Neural cell (in vitro differentiated cells): ENCODE results near the gene HES4. TPM values are rescaled to one million over a fixed set of nuclear protein-coding genes. Genes with fewer than 3 reads are reported as not detected.

Experiments used
- H2AFZ ChIP-seq: fragments of 200-600, 300-800 bp; sonication (generic), shearing (Covaris generic); 2 replicates; pipeline ENCODE4 v1.6.0; 2014; ENCODE audit warnings: low read depth, mild to moderate bottlenecking, antibody characterized with exemption, low read length, moderate library complexity
- H3F3A ChIP-seq: fragments of 200-600 bp; shearing (Covaris generic); 2 replicates; pipeline ENCODE4 v1.6.1; 2016; ENCODE audit warnings: mild to moderate bottlenecking, moderate library complexity, mixed read lengths, antibody characterized with exemption, low read length; ENCODE audit not compliant: insufficient read depth, poor library complexity, severe bottlenecking
- H3K27ac ChIP-seq: fragments of 200-600, 300-800 bp; sonication (generic), shearing (Covaris generic); 2 replicates; pipeline ENCODE4 v1.5.1; 2014; ENCODE audit warnings: mild to moderate bottlenecking, low read length, moderate library complexity
- H3K27me3 ChIP-seq: fragments of 300-800, 200-600 bp; sonication (generic), shearing (Covaris generic); 2 replicates; pipeline ENCODE4 v1.6.0; 2014; ENCODE audit warnings: mild to moderate bottlenecking, low read depth, low read length, moderate library complexity; ENCODE audit not compliant: insufficient read depth
- H3K36me3 ChIP-seq: fragments of 300-800, 200-600 bp; sonication (generic), shearing (Covaris generic); 2 replicates; pipeline ENCODE4 v1.5.1; 2014; ENCODE audit warnings: mild to moderate bottlenecking, antibody characterized with exemption, low read length, moderate library complexity; ENCODE audit not compliant: insufficient read depth
- H3K4me2 ChIP-seq: fragments of 300-800, 200-600 bp; sonication (generic), shearing (Covaris generic); 2 replicates; pipeline ENCODE4 v1.6.0; 2014; ENCODE audit warnings: mild to moderate bottlenecking, low read length
- H3K4me3 ChIP-seq: fragments of 300-800, 200-600 bp; sonication (generic), shearing (Covaris generic); 2 replicates; pipeline ENCODE4 v1.5.1; 2014; ENCODE audit warnings: mild to moderate bottlenecking, low read length, moderate library complexity
- H3K79me2 ChIP-seq: fragments of 200-600 bp; shearing (Covaris generic); replicated peaks from 2 replicates; pipeline ENCODE4 v1.6.0; 2014; ENCODE audit warnings: mild to moderate bottlenecking, low read length, moderate library complexity; ENCODE audit not compliant: insufficient read depth
- H3K9ac ChIP-seq: fragments of 300-800, 200-600 bp; sonication (generic), shearing (Covaris generic); 2 replicates; pipeline ENCODE4 v1.6.1; 2016; ENCODE audit warnings: mild to moderate bottlenecking, low read length, mixed read lengths
- H3K9me2 ChIP-seq: fragments of 200-600 bp; shearing (Covaris generic); 2 replicates; pipeline ENCODE4 v1.6.1; 2016; ENCODE audit warnings: mild to moderate bottlenecking, low read length, mixed read lengths; ENCODE audit not compliant: insufficient read depth
- H3K9me3 ChIP-seq: fragments of 200-600, 300-800 bp; sonication (generic), shearing (Covaris generic); 2 replicates; pipeline ENCODE4 v1.6.1; 2016; ENCODE audit warnings: mild to moderate bottlenecking, mixed run types, low read length, moderate library complexity, mixed read lengths
- H4K20me1 ChIP-seq: fragments of 200-600 bp; shearing (Covaris generic); 2 replicates; pipeline ENCODE4 v1.6.1; 2016; ENCODE audit warnings: mild to moderate bottlenecking, mixed run types; ENCODE audit not compliant: insufficient read depth
- EP300 ChIP-seq: fragments of 450-650 bp; conservative IDR thresholded peaks from 2 replicates; pipeline ENCODE4 v1.6.1; 2014; ENCODE audit warnings: antibody characterized with exemption, mild to moderate bottlenecking, moderate library complexity; ENCODE audit not compliant: poor library complexity, severe bottlenecking
- EZH2 ChIP-seq: fragments of 200-600, 300-800 bp; shearing (Covaris generic), sonication (generic); IDR thresholded peaks from 2 replicates; pipeline ENCODE4 v1.6.1; 2014; ENCODE audit warnings: antibody characterized with exemption, low read length, borderline replicate concordance, mild to moderate bottlenecking; ENCODE audit not compliant: insufficient read depth, poor library complexity, severe bottlenecking
- MXI1 ChIP-seq: fragments of 450-650 bp; conservative IDR thresholded peaks from 2 replicates; pipeline ENCODE4 v1.6.1; 2014; ENCODE audit warnings: antibody characterized with exemption, mild to moderate bottlenecking; ENCODE audit not compliant: poor library complexity, severe bottlenecking
- POLR2AphosphoS5 ChIP-seq: IDR thresholded peaks from 2 replicates; pipeline ENCODE4 v1.6.1; 2012
- RAD21 ChIP-seq: fragments of 450-650 bp; conservative IDR thresholded peaks from 2 replicates; pipeline ENCODE4 v1.6.1; 2014; ENCODE audit warnings: antibody characterized with exemption, mild to moderate bottlenecking, moderate library complexity
- SMC3 ChIP-seq: fragments of 450-650 bp; conservative IDR thresholded peaks from 2 replicates; pipeline ENCODE4 v1.6.1; 2014; ENCODE audit warnings: antibody characterized with exemption, mild to moderate bottlenecking, moderate library complexity; ENCODE audit not compliant: poor library complexity
- TAF1 ChIP-seq: IDR thresholded peaks from 2 replicates; pipeline ENCODE4 v1.6.1; 2012; ENCODE audit warnings: low read depth
- polyA plus RNA-seq: library from polyadenylated mRNA; depleted of rRNA; stranded (reverse); fragments of >200 nt; gene quantifications from 2 replicates; pipeline ENCODE4 v1.2.3, GENCODE V29; 2014
- TF ChIP-seq, protein P1 (sequence below): IDR thresholded peaks from 2 replicates; pipeline ENCODE4 v1.6.1; 2012; ENCODE audit warnings: borderline replicate concordance
- TF ChIP-seq, protein P2 (sequence below): fragments of 450-650 bp; IDR thresholded peaks from 2 replicates; pipeline ENCODE4 v1.5.1; 2014; ENCODE audit warnings: antibody characterized with exemption, mild to moderate bottlenecking, moderate library complexity; ENCODE audit not compliant: poor library complexity, severe bottlenecking

Gene HES4
- polyA plus RNA-seq, 1 donor from 2014 or later: 196 TPM

DNA sequence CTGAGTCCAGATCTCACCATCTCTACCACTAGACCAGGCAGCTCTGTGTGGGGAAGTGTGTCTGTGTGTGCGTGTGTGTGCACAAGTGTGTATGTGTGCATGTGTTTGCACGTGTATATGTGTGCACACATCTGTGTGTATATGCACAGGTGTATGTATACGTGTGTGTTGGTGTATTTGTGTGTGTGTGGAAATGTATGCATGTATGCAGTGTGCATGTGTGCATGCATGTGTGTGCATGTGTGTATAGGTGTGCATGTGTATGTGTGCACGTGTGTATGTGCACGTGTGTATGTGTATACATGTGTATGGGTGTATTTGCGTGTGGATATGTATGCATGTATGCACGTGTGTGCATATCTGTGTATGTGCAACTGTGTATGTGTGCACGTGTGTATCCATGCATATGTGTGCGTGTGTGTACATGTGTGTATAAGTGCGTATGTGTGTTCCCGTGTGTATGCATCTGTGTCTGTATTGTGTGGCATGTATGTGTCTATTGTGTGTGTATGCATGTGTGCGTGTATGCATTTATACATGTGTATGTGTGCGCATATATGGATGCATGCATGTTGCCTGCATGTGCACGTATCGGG is 30.5 kb downstream of the HES4 start:
- TF ChIP-seq, protein P1, sequence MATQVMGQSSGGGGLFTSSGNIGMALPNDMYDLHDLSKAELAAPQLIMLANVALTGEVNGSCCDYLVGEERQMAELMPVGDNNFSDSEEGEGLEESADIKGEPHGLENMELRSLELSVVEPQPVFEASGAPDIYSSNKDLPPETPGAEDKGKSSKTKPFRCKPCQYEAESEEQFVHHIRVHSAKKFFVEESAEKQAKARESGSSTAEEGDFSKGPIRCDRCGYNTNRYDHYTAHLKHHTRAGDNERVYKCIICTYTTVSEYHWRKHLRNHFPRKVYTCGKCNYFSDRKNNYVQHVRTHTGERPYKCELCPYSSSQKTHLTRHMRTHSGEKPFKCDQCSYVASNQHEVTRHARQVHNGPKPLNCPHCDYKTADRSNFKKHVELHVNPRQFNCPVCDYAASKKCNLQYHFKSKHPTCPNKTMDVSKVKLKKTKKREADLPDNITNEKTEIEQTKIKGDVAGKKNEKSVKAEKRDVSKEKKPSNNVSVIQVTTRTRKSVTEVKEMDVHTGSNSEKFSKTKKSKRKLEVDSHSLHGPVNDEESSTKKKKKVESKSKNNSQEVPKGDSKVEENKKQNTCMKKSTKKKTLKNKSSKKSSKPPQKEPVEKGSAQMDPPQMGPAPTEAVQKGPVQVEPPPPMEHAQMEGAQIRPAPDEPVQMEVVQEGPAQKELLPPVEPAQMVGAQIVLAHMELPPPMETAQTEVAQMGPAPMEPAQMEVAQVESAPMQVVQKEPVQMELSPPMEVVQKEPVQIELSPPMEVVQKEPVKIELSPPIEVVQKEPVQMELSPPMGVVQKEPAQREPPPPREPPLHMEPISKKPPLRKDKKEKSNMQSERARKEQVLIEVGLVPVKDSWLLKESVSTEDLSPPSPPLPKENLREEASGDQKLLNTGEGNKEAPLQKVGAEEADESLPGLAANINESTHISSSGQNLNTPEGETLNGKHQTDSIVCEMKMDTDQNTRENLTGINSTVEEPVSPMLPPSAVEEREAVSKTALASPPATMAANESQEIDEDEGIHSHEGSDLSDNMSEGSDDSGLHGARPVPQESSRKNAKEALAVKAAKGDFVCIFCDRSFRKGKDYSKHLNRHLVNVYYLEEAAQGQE: no peak
- no peak for TF ChIP-seq EP300
- TF ChIP-seq MXI1: no peak
- TF ChIP-seq RAD21: no peak
- no peak for TF ChIP-seq TAF1
- TF ChIP-seq POLR2AphosphoS5: no peak
- H3K36me3 ChIP-seq: no peaks in the 10 kb centered on the region
- H3K9ac ChIP-seq: no peak overlapping the region
- no peaks in the 10 kb centered on the region for H3K9me2 ChIP-seq
- no peak overlapping the region for H3K27ac ChIP-seq
- H2AFZ ChIP-seq: no peak overlapping the region
- H3K9me3 ChIP-seq: no peaks in the 10 kb centered on the region
- H3F3A ChIP-seq: no peaks in the 10 kb centered on the region
- peaks cover 65% of the 10 kb centered on the region for H3K27me3 ChIP-seq
- no peaks in the 10 kb centered on the region for H3K79me2 ChIP-seq
- no peak overlapping the region for H3K4me2 ChIP-seq
- H3K4me3 ChIP-seq: no peak overlapping the region
- H4K20me1 ChIP-seq: no peaks in the 10 kb centered on the region

GRCh38 chr1:967466-968343 is 32.2 kb downstream of the HES4 start:
- Histone ChIP-seq H3K36me3 (no peaks in the 10 kb centered on the region), H3K79me2 (no peaks in the 10 kb centered on the region), H3F3A (no peaks in the 10 kb centered on the region), H3K9me3 (no peaks in the 10 kb centered on the region), H3K27me3 (peaks cover 65% of the 10 kb centered on the region), H3K9me2 (no peaks in the 10 kb centered on the region), H4K20me1 (no peaks in the 10 kb centered on the region), H3K4me3 (no peak overlapping the region), H3K4me2 (no peak overlapping the region), H3K27ac (no peak overlapping the region), H3K9ac (no peak overlapping the region), H2AFZ (no peak overlapping the region)
- TF ChIP-seq POLR2AphosphoS5 (no peak), RAD21 (no peak), EZH2 (no peak), MXI1 (no peak), TAF1 (no peak), EP300 (no peak), SMC3 (no peak)
- TF ChIP-seq, protein P1: no peak
- TF ChIP-seq, protein P2, sequence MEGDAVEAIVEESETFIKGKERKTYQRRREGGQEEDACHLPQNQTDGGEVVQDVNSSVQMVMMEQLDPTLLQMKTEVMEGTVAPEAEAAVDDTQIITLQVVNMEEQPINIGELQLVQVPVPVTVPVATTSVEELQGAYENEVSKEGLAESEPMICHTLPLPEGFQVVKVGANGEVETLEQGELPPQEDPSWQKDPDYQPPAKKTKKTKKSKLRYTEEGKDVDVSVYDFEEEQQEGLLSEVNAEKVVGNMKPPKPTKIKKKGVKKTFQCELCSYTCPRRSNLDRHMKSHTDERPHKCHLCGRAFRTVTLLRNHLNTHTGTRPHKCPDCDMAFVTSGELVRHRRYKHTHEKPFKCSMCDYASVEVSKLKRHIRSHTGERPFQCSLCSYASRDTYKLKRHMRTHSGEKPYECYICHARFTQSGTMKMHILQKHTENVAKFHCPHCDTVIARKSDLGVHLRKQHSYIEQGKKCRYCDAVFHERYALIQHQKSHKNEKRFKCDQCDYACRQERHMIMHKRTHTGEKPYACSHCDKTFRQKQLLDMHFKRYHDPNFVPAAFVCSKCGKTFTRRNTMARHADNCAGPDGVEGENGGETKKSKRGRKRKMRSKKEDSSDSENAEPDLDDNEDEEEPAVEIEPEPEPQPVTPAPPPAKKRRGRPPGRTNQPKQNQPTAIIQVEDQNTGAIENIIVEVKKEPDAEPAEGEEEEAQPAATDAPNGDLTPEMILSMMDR: no peak
